Measurements from ENCODE around the gene GPR55. TPM values are rescaled to one million over a fixed set of nuclear protein-coding genes. Genes with fewer than 3 reads are reported as not detected.
A peak's percentile ranks its signal among the peaks of the same experiment; 100 is the strongest.

Gene GPR55
- total and polyA plus RNA-seq, 2 donors (not counting 1 experiment from before 2014, with no cell fraction given): 3.0 to 4.1 TPM

- Histone ChIP-seq H3K4me1 (ENCODE audit: control insufficient read depth in 2 of 2, insufficient read depth in 2 of 2, low read length in 2 of 2) (peaks cover 93 to 96% of the 10 kb centered on the region in 2 donors), H3K9me3 (ENCODE audit: control extremely low read depth in 1 of 3, control insufficient read depth in 2 of 3, insufficient read depth in 1 of 3, low read length in 2 of 3) (peaks cover 0 to 7% (median 0%) of the 10 kb centered on the region in 3 donors), H3K79me2 (ENCODE audit: control insufficient read depth, insufficient read depth, low read length) (peaks cover 53% of the 10 kb centered on the region), H3K4me3 (ENCODE audit: control extremely low read depth in 1 of 5, extremely low read depth in 1 of 5, insufficient read depth in 1 of 5, low read depth in 2 of 5, low read length in 4 of 5) (peak overlapping the region in 4 of 5 experiments; percentile 33 to 57 (median 40)), H4K20me1 (ENCODE audit: control insufficient read depth, insufficient read depth, low read length, poor library complexity, severe bottlenecking) (no peaks in the 10 kb centered on the region), H2AFZ (ENCODE audit: insufficient read depth, low read depth, low read length, poor library complexity, severe bottlenecking) (peak overlapping the region; percentile 48), H3K9ac (ENCODE audit: low read length) (peak overlapping the region; percentile 59), H3K4me2 (replicated peaks; ENCODE audit: low read depth, low read length, poor library complexity, severe bottlenecking) (peak overlapping the region; percentile 85), H3K27me3 (replicated peaks in 1 of 4; ENCODE audit: control extremely low read depth in 1 of 4, control insufficient read depth in 3 of 4, insufficient read depth in 4 of 4, low read length in 3 of 4) (no peaks in the 10 kb centered on the region), H3K27ac (ENCODE audit: low read length in 2 of 2) (peak overlapping the region; percentile 90 to 99), H3K36me3 (replicated peaks in 1 of 2; ENCODE audit: control extremely low read depth in 1 of 2, control insufficient read depth in 1 of 2, extremely low read depth in 1 of 2, insufficient read depth in 2 of 2, low read length in 1 of 2) (peaks cover 0 to 19% of the 10 kb centered on the region in 2 experiments)
- H3K9me3 Mint-ChIP-seq (ENCODE audit: insufficient read depth): no peaks in the 10 kb centered on the region
- no peak for TF ChIP-seq EZH2 (IDR thresholded peaks at IDR 0.05; ENCODE audit: borderline replicate concordance, insufficient read depth, low read depth, low read length, poor library complexity, severe bottlenecking)
- TF ChIP-seq, protein P1, sequence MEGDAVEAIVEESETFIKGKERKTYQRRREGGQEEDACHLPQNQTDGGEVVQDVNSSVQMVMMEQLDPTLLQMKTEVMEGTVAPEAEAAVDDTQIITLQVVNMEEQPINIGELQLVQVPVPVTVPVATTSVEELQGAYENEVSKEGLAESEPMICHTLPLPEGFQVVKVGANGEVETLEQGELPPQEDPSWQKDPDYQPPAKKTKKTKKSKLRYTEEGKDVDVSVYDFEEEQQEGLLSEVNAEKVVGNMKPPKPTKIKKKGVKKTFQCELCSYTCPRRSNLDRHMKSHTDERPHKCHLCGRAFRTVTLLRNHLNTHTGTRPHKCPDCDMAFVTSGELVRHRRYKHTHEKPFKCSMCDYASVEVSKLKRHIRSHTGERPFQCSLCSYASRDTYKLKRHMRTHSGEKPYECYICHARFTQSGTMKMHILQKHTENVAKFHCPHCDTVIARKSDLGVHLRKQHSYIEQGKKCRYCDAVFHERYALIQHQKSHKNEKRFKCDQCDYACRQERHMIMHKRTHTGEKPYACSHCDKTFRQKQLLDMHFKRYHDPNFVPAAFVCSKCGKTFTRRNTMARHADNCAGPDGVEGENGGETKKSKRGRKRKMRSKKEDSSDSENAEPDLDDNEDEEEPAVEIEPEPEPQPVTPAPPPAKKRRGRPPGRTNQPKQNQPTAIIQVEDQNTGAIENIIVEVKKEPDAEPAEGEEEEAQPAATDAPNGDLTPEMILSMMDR (IDR thresholded peaks at IDR 0.05): no peak
- no peaks in the 10 kb centered on the region for H3K27me3 Mint-ChIP-seq
- peak overlapping the region; percentile 87 for H3K27ac Mint-ChIP-seq
- ATAC-seq (ENCODE audit: low read depth) (peak; percentile 77), DNase-seq (peak; percentile 88)
- intact Hi-C loops (cut with micrococcal nuclease): loop anchor here (1.0 to 10.0 kb wide), 2 partner anchors 9 to 521 kb away; partner anchors contain the start of gene B3GNT7
- H3K4me3 Mint-ChIP-seq: peak overlapping the region; percentile 80
- POLR2A ChIA-PET: interaction anchor here (0.5 to 1.1 kb wide), 2 partner anchors 9 to 33 kb away, joined by 3 to 4 read pairs; partner anchors contain the start of gene ITM2C
- CTCF ChIA-PET: interaction anchor here (0.9 to 2.6 kb wide), 5 partner anchors 10 to 113 kb away, joined by 3 to 21 read pairs (median 4); partner anchors contain the start of gene ITM2C
- 6% methylated on average over 11 of the region's 13 CpGs for WGBS (ENCODE audit: insufficient coverage)
- H3K4me1 Mint-ChIP-seq: peaks cover 72% of the 10 kb centered on the region
Observed at GRCh38 chr2:230873661-230874401, 51.2 kb downstream of the GPR55 start.

Data from B cell (primary cell).